H1 (cell line): ENCODE measurements around the gene EIF3B. TPM values are rescaled to one million over a fixed set of nuclear protein-coding genes. Genes with fewer than 3 reads are reported as not detected.

Experiments
- CTCF ChIA-PET: fragments of 300-600 bp; sonication (Branson Sonifier 250); formaldehyde crosslinking; loops from one replicate; lab custom pipeline; 2021; ENCODE audit not compliant: partially characterized antibody; lab: Charles Lee
- POLR2A ChIA-PET: fragments of 300-600 bp; sonication (Branson Sonifier 250); formaldehyde crosslinking; loops from one replicate; lab custom pipeline; 2021; ENCODE audit warnings: inconsistent platforms; ENCODE audit not compliant: partially characterized antibody; lab: Charles Lee
- DNase-seq, 2 experiments: peaks; one replicate each; pipeline versions ENCODE4 v3.0.0 to v3.0.0-alpha.2; 2010 to 2022; ENCODE audit warnings: low spot score in 2 of 2, low read depth in 1 of 2, mixed read lengths in 1 of 2
- FAIRE-seq: peaks from 2 replicates; lab custom pipeline; 2011; peaks lifted over from hg19 to GRCh38; lab: Jason Lieb, UNC
- H2AFZ ChIP-seq: 2 replicates; pipeline ENCODE4 v1.8.1; 2012; ENCODE audit warnings: low read length, inconsistent platforms
- H2AK5ac ChIP-seq: 2 replicates; pipeline ENCODE4 v1.6.1; 2013; ENCODE audit warnings: low read depth, low read length
- H2BK120ac ChIP-seq: replicated peaks from 2 replicates; pipeline ENCODE3; 2013; ENCODE audit warnings: low read depth, low read length, inconsistent platforms
- H2BK12ac ChIP-seq: 2 replicates; pipeline ENCODE4 v1.6.1; 2013; ENCODE audit warnings: low read depth, low read length
- H2BK15ac ChIP-seq: 2 replicates; pipeline ENCODE4 v1.6.1; 2013; ENCODE audit warnings: low read length
- H2BK20ac ChIP-seq: 2 replicates; pipeline ENCODE4 v1.6.1; 2013; ENCODE audit warnings: low read length
- H2BK5ac ChIP-seq: 2 replicates; pipeline ENCODE4 v1.6.1; 2013; ENCODE audit warnings: low read depth, low read length
- H3K14ac ChIP-seq: 2 replicates; pipeline ENCODE4 v1.6.1; 2013; ENCODE audit warnings: inconsistent platforms; ENCODE audit not compliant: insufficient read length
- H3K18ac ChIP-seq: 2 replicates; pipeline ENCODE4 v1.6.1; 2013; ENCODE audit warnings: low read length; ENCODE audit errors: extremely low read depth
- H3K23ac ChIP-seq: 2 replicates; pipeline ENCODE4 v1.6.1; 2013; ENCODE audit warnings: inconsistent platforms; ENCODE audit not compliant: insufficient read length
- H3K23me2 ChIP-seq: 2 replicates; pipeline ENCODE4 v1.6.1; 2013; ENCODE audit warnings: low read depth, low read length
- H3K27ac ChIP-seq: 2 replicates; pipeline ENCODE4 v1.6.1; 2011; ENCODE audit warnings: low read depth, low read length, inconsistent platforms
- H3K27me3 ChIP-seq, 4 experiments: replicated peaks in 1 of 4; 1 replicate in 1 of 4; 2 replicates in 3 of 4; pipeline versions ENCODE4 v1.6.1 to v1.8.1; 2011 to 2013; ENCODE audit warnings: low read length in 3 of 4, mild to moderate bottlenecking in 3 of 4, inconsistent platforms in 2 of 4, mixed read lengths in 2 of 4, moderate library complexity in 1 of 4; ENCODE audit not compliant: control insufficient read depth in 3 of 4, insufficient read depth in 3 of 4; ENCODE audit errors: extremely low read depth in 1 of 4
- H3K36me3 ChIP-seq, 4 experiments: 2 replicates each; pipeline versions ENCODE4 v1.6.1 to v1.8.1; 2011 to 2013; ENCODE audit warnings: mild to moderate bottlenecking in 4 of 4, low read length in 3 of 4, moderate library complexity in 2 of 4, control low read depth in 1 of 4, inconsistent platforms in 1 of 4; ENCODE audit not compliant: insufficient read depth in 4 of 4, control insufficient read depth in 2 of 4
- H3K4ac ChIP-seq: replicated peaks from 2 replicates; pipeline ENCODE3; 2013; ENCODE audit warnings: low read length, low read depth, mixed read lengths, inconsistent platforms; ENCODE audit not compliant: insufficient read length
- H3K4me1 ChIP-seq, 4 experiments: replicated peaks in 1 of 4; 1 replicate in 1 of 4; 2 replicates in 3 of 4; pipeline versions ENCODE4 v1.6.1 to v1.8.1; 2011 to 2013; ENCODE audit warnings: low read length in 3 of 4, inconsistent platforms in 2 of 4, mixed read lengths in 1 of 4; ENCODE audit not compliant: insufficient read depth in 4 of 4, control insufficient read depth in 3 of 4
- H3K4me2 ChIP-seq, 2 experiments: 2 replicates each; pipeline versions ENCODE4 v1.6.1 to v1.8.1; 2011 to 2013; ENCODE audit warnings: low read depth in 2 of 2, low read length in 2 of 2, control low read depth in 1 of 2, inconsistent platforms in 1 of 2, mild to moderate bottlenecking in 1 of 2; ENCODE audit not compliant: insufficient read depth in 1 of 2
- H3K4me3 ChIP-seq, 4 experiments: fragments of 200-600, 300-600 bp in 1 of 4; sonication (generic), shearing (Covaris generic), sonication (Bioruptor Twin) in 1 of 4; 2 replicates each; pipeline versions ENCODE4 v1.5.1 to v1.8.1; 2011 to 2016; ENCODE audit warnings: low read length in 4 of 4, low read depth in 3 of 4, control low read depth in 2 of 4, inconsistent platforms in 2 of 4, mild to moderate bottlenecking in 2 of 4, mixed read lengths in 1 of 4, moderate library complexity in 1 of 4; ENCODE audit not compliant: insufficient read depth in 2 of 4; ENCODE audit errors: extremely low read depth in 1 of 4
- H3K56ac ChIP-seq: replicated peaks from 2 replicates; pipeline ENCODE3; 2013; ENCODE audit warnings: low read depth, mild to moderate bottlenecking, mixed read lengths, low read length, inconsistent platforms; ENCODE audit not compliant: insufficient read length
- H3K79me1 ChIP-seq: 2 replicates; pipeline ENCODE4 v1.6.1; 2013; ENCODE audit warnings: low read depth, low read length, control low read depth
- H3K79me2 ChIP-seq, 2 experiments: 2 replicates each; pipeline versions ENCODE4 v1.6.1 to v1.8.1; 2012 to 2013; ENCODE audit warnings: low read length in 2 of 2, mild to moderate bottlenecking in 2 of 2, inconsistent platforms in 1 of 2; ENCODE audit not compliant: insufficient read depth in 2 of 2, control insufficient read depth in 1 of 2
- H3K9ac ChIP-seq, 4 experiments: replicated peaks in 1 of 4; 1 replicate in 1 of 4; 2 replicates in 3 of 4; pipeline versions ENCODE4 v1.6.1 to v1.8.1; 2011 to 2013; ENCODE audit warnings: low read depth in 3 of 4, low read length in 3 of 4, control low read depth in 2 of 4, mild to moderate bottlenecking in 2 of 4, moderate library complexity in 2 of 4, inconsistent platforms in 1 of 4; ENCODE audit errors: extremely low read depth in 1 of 4
- H3K9me3 ChIP-seq, 2 experiments: 2 replicates each; pipeline versions ENCODE4 v1.6.1 to v1.8.1; 2012 to 2013; ENCODE audit warnings: mild to moderate bottlenecking in 2 of 2, moderate library complexity in 2 of 2, control low read depth in 1 of 2, inconsistent platforms in 1 of 2, low read depth in 1 of 2, low read length in 1 of 2, mixed read lengths in 1 of 2; ENCODE audit not compliant: insufficient read depth in 2 of 2
- H4K20me1 ChIP-seq, 2 experiments: replicated peaks in 1 of 2; 2 replicates each; pipeline versions ENCODE3 to v1.8.1; 2011 to 2013; ENCODE audit warnings: inconsistent platforms in 2 of 2, low read length in 2 of 2, mild to moderate bottlenecking in 1 of 2; ENCODE audit not compliant: insufficient read depth in 2 of 2, control insufficient read depth in 1 of 2
- H4K5ac ChIP-seq: 2 replicates; pipeline ENCODE4 v1.6.1; 2013; ENCODE audit warnings: low read length, low read depth, mixed read lengths, inconsistent platforms; ENCODE audit not compliant: insufficient read length
- H4K8ac ChIP-seq: 2 replicates; pipeline ENCODE4 v1.8.0; 2013; ENCODE audit warnings: mild to moderate bottlenecking, moderate library complexity, low read length, inconsistent platforms; ENCODE audit not compliant: insufficient read depth; ENCODE audit errors: extremely low read depth
- H4K91ac ChIP-seq: replicated peaks from 2 replicates; pipeline ENCODE3; 2013; ENCODE audit warnings: low read length, mixed read lengths, inconsistent platforms; ENCODE audit not compliant: insufficient read length
- BACH1 ChIP-seq: IDR thresholded peaks from 2 replicates; pipeline ENCODE4 v1.6.1; 2012; ENCODE audit warnings: low read length, improper control_type of control experiment
- BRCA1 ChIP-seq: IDR thresholded peaks from 2 replicates; pipeline ENCODE4 v1.6.1; 2012; ENCODE audit warnings: low read depth, low read length, improper control_type of control experiment
- CREB1 ChIP-seq: IDR thresholded peaks from 2 replicates; pipeline ENCODE4 v1.6.1; 2012; ENCODE audit warnings: inconsistent platforms
- CTBP2 ChIP-seq: IDR thresholded peaks from 2 replicates; pipeline ENCODE4 v1.7.0; 2011; ENCODE audit warnings: borderline replicate concordance, mild to moderate bottlenecking, moderate library complexity, mixed read lengths, low read length; ENCODE audit not compliant: insufficient read depth, insufficient read length
- EGR1 ChIP-seq: IDR thresholded peaks from 2 replicates; pipeline ENCODE4 v1.6.1; 2011; ENCODE audit warnings: low read depth, low read length, borderline replicate concordance
- EZH2 ChIP-seq: fragments of 200-600 bp; sonication (generic); IDR thresholded peaks from 2 replicates; pipeline ENCODE4 v1.7.1; 2012; ENCODE audit warnings: low read depth, mild to moderate bottlenecking, moderate library complexity, low read length, inconsistent platforms; ENCODE audit not compliant: severe bottlenecking
- POLR2A ChIP-seq, 2 experiments: IDR thresholded peaks; 1 replicate in 1 of 2; 2 replicates in 1 of 2; pipeline ENCODE4 v1.6.1; 2011; ENCODE audit warnings: low read depth in 2 of 2, low read length in 2 of 2, mild to moderate bottlenecking in 2 of 2; ENCODE audit errors: control extremely low read depth in 1 of 2
- RNF2 ChIP-seq: fragments of 200-900, 300-1000 bp; sonication (generic); IDR thresholded peaks from 2 replicates; pipeline ENCODE4 v1.7.1; 2016; ENCODE audit warnings: borderline replicate concordance, low read depth, mild to moderate bottlenecking, antibody characterized with exemption, low read length; ENCODE audit not compliant: poor library complexity, severe bottlenecking; ENCODE audit errors: missing control alignments
- SP4 ChIP-seq: IDR thresholded peaks from 2 replicates; pipeline ENCODE4 v1.6.1; 2012; ENCODE audit warnings: low read length, inconsistent platforms
- WGBS, 2 experiments: shearing (Covaris generic) in 1 of 2; methylation state at CpG; one replicate each; pipeline versions ENCODE4 v1.1.6 to v1.1.7; 2013 to 2015; ENCODE audit warnings: low lambda C conversion rate in 2 of 2, mixed read lengths in 2 of 2, inconsistent platforms in 1 of 2, low coverage in 1 of 2, missing lambda C conversion rate in 1 of 2; ENCODE audit not compliant: insufficient replicate concordance in 2 of 2, insufficient coverage in 1 of 2, insufficient read length in 1 of 2; ENCODE audit errors: extremely low coverage in 1 of 2, missing lambda C conversion rate in 1 of 2; 5-methylcytosine and 5-hydroxymethylcytosine counted together
- polyA plus RNA-seq, 7 experiments: library from polyadenylated mRNA; depleted of rRNA in 3 of 7; stranded (reverse) in 5 of 7; unstranded in 2 of 7; fragments of >200 nt in 5 of 7; fragments of 200-250 nt in 2 of 7; gene quantifications; 1 replicate in 5 of 7; 2 replicates in 1 of 7; 4 replicates in 1 of 7; pipeline versions ENCODE4 v1.2.1 to v1.2.3, GENCODE V29; 2011 to 2013; ENCODE audit warnings: missing spikeins in 2 of 7, mixed read lengths in 2 of 7
- total RNA-seq: library from RNA; stranded (reverse); fragmentation: NEBNext Ultra II Directional; extraction: Animal tissue kit (Norgen Biotek cat#: 25700); gene quantifications from 2 replicates; pipeline ENCODE4 v1.2.1, GENCODE V29; 2021
- TF ChIP-seq, protein P1 (sequence below): IDR thresholded peaks from 2 replicates; pipeline ENCODE4 v1.6.1; 2011; ENCODE audit warnings: low read length, improper control_type of control experiment
- TF ChIP-seq, protein P2 (sequence below): IDR thresholded peaks from 2 replicates; pipeline ENCODE4 v1.6.1; 2012; ENCODE audit warnings: inconsistent platforms
- TF ChIP-seq, protein P3 (sequence below): IDR thresholded peaks from 2 replicates; pipeline ENCODE4 v1.6.1; 2011; ENCODE audit warnings: low read depth, mild to moderate bottlenecking, low read length; ENCODE audit not compliant: insufficient read depth

EIF3B gene
- total and polyA plus RNA-seq, 2 of the 8 experiments (the other 6 are each of a cell fraction or from before 2014, with no cell fraction given), result 167 to 316 TPM

DNA sequence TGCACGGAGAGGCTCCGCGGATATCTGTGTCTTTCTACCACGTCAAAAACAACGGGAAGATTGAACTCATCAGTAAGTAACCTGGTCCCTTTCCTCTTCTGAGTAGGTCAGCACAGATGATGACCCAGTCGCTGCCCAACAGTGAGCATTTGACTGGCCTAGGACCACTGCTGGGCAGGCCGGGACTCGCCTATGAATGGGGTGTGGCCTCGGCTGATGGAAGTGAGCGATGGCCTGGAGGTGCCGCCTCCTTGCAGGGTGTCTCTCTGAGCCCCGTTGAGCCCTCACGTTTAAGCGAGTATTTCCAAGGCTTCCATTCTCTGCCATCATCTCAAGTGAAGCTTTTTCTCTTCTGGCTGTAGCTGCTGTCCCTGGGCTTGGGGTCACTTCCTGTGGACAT lies 18.1 kb downstream of the EIF3B start:
- peaks cover 0 to 45% of the 10 kb centered on the region in 2 experiments; a peak in 2 of 4 replicates for H3K79me2 ChIP-seq
- H4K20me1 ChIP-seq, result peaks cover 16 to 32% of the 10 kb centered on the region in 2 experiments
- H3K36me3 ChIP-seq, result peaks cover 73 to 95% (median 88%) of the 10 kb centered on the region in 4 experiments
- H3K27ac ChIP-seq, result no peak overlapping the region
- no peaks in the 10 kb centered on the region for H3K9me3 ChIP-seq
- H3K9ac ChIP-seq, result no peak overlapping the region
- no peak overlapping the region for H2AK5ac ChIP-seq
- H2BK12ac ChIP-seq, result no peak overlapping the region
- no peak for DNase-seq
- no peak overlapping the region for H3K4me3 ChIP-seq
- no peak overlapping the region for H3K14ac ChIP-seq
- no peak overlapping the region for H2BK15ac ChIP-seq
- FAIRE-seq, result no peak
- peaks cover 11% of the 10 kb centered on the region for H3K79me1 ChIP-seq
- H3K23ac ChIP-seq, result no peak overlapping the region
- TF ChIP-seq, protein P1, sequence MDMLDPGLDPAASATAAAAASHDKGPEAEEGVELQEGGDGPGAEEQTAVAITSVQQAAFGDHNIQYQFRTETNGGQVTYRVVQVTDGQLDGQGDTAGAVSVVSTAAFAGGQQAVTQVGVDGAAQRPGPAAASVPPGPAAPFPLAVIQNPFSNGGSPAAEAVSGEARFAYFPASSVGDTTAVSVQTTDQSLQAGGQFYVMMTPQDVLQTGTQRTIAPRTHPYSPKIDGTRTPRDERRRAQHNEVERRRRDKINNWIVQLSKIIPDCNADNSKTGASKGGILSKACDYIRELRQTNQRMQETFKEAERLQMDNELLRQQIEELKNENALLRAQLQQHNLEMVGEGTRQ, result no peak
- TF ChIP-seq CTBP2 (no peak), EZH2 (no peak), RNF2 (no peak), SP4 (no peak), EGR1 (no peak), BACH1 (no peak), POLR2A (IDR thresholded peaks at IDR 0.05; ENCODE audit: control extremely low read depth in 1 of 2, low read depth in 2 of 2, low read length in 2 of 2) (no peak; a peak in 1 of 3 replicates), CREB1 (no peak), BRCA1 (no peak)
- TF ChIP-seq, protein P2, sequence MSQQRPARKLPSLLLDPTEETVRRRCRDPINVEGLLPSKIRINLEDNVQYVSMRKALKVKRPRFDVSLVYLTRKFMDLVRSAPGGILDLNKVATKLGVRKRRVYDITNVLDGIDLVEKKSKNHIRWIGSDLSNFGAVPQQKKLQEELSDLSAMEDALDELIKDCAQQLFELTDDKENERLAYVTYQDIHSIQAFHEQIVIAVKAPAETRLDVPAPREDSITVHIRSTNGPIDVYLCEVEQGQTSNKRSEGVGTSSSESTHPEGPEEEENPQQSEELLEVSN, result no peak
- TF ChIP-seq, protein P3, sequence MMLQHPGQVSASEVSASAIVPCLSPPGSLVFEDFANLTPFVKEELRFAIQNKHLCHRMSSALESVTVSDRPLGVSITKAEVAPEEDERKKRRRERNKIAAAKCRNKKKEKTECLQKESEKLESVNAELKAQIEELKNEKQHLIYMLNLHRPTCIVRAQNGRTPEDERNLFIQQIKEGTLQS, result no peak
- CTCF ChIA-PET, result interaction anchor here (1.4 to 4.9 kb wide), 2 partner anchors 8 to 96 kb away, joined by 3 to 34 read pairs; no protein-coding TSS in a partner anchor
- no peak overlapping the region for H3K56ac ChIP-seq
- H2AFZ ChIP-seq, result no peak overlapping the region
- no peaks in the 10 kb centered on the region for H3K23me2 ChIP-seq
- H3K18ac ChIP-seq, result no peak overlapping the region
- no peak overlapping the region for H4K8ac ChIP-seq
- no peaks in the 10 kb centered on the region; a peak in 1 of 7 replicates for H3K27me3 ChIP-seq
- no peak overlapping the region for H2BK5ac ChIP-seq
- 88% methylated on average over 14 of the region's 14 CpGs; no CpG with 5 or more reads in 1 of the 2 experiments for WGBS, 2 experiments
- no peak overlapping the region for H3K4me2 ChIP-seq
- no peak overlapping the region for H4K91ac ChIP-seq
- no peak overlapping the region for H3K4ac ChIP-seq
- no peaks in the 10 kb centered on the region for H3K4me1 ChIP-seq
- POLR2A ChIA-PET, result interaction anchor here (0.7 to 12.3 kb wide), 6 partner anchors 10 to 121 kb away, joined by 3 to 69 read pairs (median 5); partner anchors contain the start of gene EIF3B
- no peak overlapping the region for H2BK120ac ChIP-seq
- H2BK20ac ChIP-seq, result no peak overlapping the region
- no peak overlapping the region for H4K5ac ChIP-seq
